Measurements from ENCODE around the gene FLACC1. TPM values are rescaled to one million over a fixed set of nuclear protein-coding genes. Genes with fewer than 3 reads are reported as not detected.

FLACC1 gene
- polyA plus RNA-seq, 1 donor (not counting 4 experiments of a cell fraction or from before 2014, with no cell fraction given) = 0.43 TPM

- H3K4me3 ChIP-seq (ENCODE audit: control insufficient read depth in 2 of 3, extremely low read depth in 1 of 3, insufficient read depth in 2 of 3, low read depth in 1 of 3, low read length in 3 of 3) = peak within 1 kb of the TSS; percentile 47 to 95 (median 85)
- dilution Hi-C loops (cut with MboI; ENCODE audit: extremely low pct_ligation_motif_present, low sequenced_read_pairs) = no loop called here
Observed at GRCh38 chr2:201260302-201260800, 96.8 kb downstream of the FLACC1 start, which contains the start of gene CASP8. CASP8 (plus strand) TSS chr2:201260536; CDS start chr2:201266487, 5,951 bp downstream.

GRCh38 chr2:201258666-201259615, 98.2 kb downstream of the FLACC1 start:
- DNase-seq (ENCODE audit: low read depth, low spot score) (no peak), FAIRE-seq (no peak)
- H3K9ac ChIP-seq (ENCODE audit: control insufficient read depth, extremely low read depth, insufficient read depth, low read length) = peak overlapping the region; percentile 94
- peak overlapping the region; percentile 89 for H2AFZ ChIP-seq (ENCODE audit: control insufficient read depth, low read length)
- peaks cover 30% of the 10 kb centered on the region for H3K79me2 ChIP-seq (ENCODE audit: control insufficient read depth, insufficient read depth, low read length)
- H3K36me3 ChIP-seq (ENCODE audit: control insufficient read depth in 2 of 2, extremely low read depth in 1 of 2, insufficient read depth in 2 of 2, low read length in 2 of 2) = no peaks in the 10 kb centered on the region
- peaks cover 20% of the 10 kb centered on the region for H3K4me1 ChIP-seq (ENCODE audit: control insufficient read depth, extremely low read depth, insufficient read depth, low read length)
- peak overlapping the region; percentile 96 for H3K4me2 ChIP-seq (ENCODE audit: control insufficient read depth, extremely low read depth, insufficient read depth, low read depth, low read length)
- H3K27me3 ChIP-seq (ENCODE audit: control insufficient read depth, extremely low read depth, insufficient read depth, low read length) = no peaks in the 10 kb centered on the region
- no peak for TF ChIP-seq EZH2 (IDR thresholded peaks at IDR 0.05; ENCODE audit: low read length)
- TF ChIP-seq CTCF (optimal IDR thresholded peaks at IDR 0.05 in 1 of 3, IDR thresholded peaks at IDR 0.05 in 1 of 3, conservative IDR thresholded peaks at IDR 0.05 in 1 of 3; ENCODE audit: extremely low read depth in 1 of 3, insufficient read depth in 2 of 3, low read length in 3 of 3) = peak in 1 of 3 experiments; percentile 17
- no peaks in the 10 kb centered on the region for H4K20me1 ChIP-seq (ENCODE audit: control insufficient read depth, extremely low read depth, insufficient read depth, low read length)
- peak overlapping the region; percentile 47 to 95 (median 85) for H3K4me3 ChIP-seq (ENCODE audit: control insufficient read depth in 2 of 3, extremely low read depth in 1 of 3, insufficient read depth in 2 of 3, low read depth in 1 of 3, low read length in 3 of 3)
- dilution Hi-C loops (cut with MboI; ENCODE audit: extremely low pct_ligation_motif_present, low sequenced_read_pairs) = no loop called here
- H3K27ac ChIP-seq (ENCODE audit: control insufficient read depth, insufficient read depth, low read length) = peak overlapping the region; percentile 99
- H3K9me1 ChIP-seq (ENCODE audit: control insufficient read depth, extremely low read depth, insufficient read depth, low read length) = no peaks in the 10 kb centered on the region
- no peaks in the 10 kb centered on the region for H3K9me3 ChIP-seq (ENCODE audit: control insufficient read depth, low read depth, low read length)

More at GRCh38 chr2:201260302-201260800, 96.8 kb downstream of the FLACC1 start, which contains the start of gene CASP8:
- H3K9me1 ChIP-seq (ENCODE audit: control insufficient read depth, extremely low read depth, insufficient read depth, low read length) = no peaks in the 10 kb centered on the region
- no peak for FAIRE-seq
- DNase-seq (ENCODE audit: low read depth, low spot score) = no peak
- H3K36me3 ChIP-seq (ENCODE audit: control insufficient read depth in 2 of 2, extremely low read depth in 1 of 2, insufficient read depth in 2 of 2, low read length in 2 of 2) = peaks cover 0 to under 1% of the 10 kb centered on the region in 2 experiments
- H2AFZ ChIP-seq (ENCODE audit: control insufficient read depth, low read length) = peak within 1 kb of the TSS; percentile 60
- peak within 1 kb of the TSS; percentile 94 for H3K9ac ChIP-seq (ENCODE audit: control insufficient read depth, extremely low read depth, insufficient read depth, low read length)
- TF ChIP-seq EZH2 (IDR thresholded peaks at IDR 0.05; ENCODE audit: low read length) (no peak), CTCF (optimal IDR thresholded peaks at IDR 0.05 in 1 of 3, IDR thresholded peaks at IDR 0.05 in 1 of 3, conservative IDR thresholded peaks at IDR 0.05 in 1 of 3; ENCODE audit: extremely low read depth in 1 of 3, insufficient read depth in 2 of 3, low read length in 3 of 3) (no peak)
- H4K20me1 ChIP-seq (ENCODE audit: control insufficient read depth, extremely low read depth, insufficient read depth, low read length) = no peaks in the 10 kb centered on the region
- peak within 1 kb of the TSS; percentile 99 for H3K27ac ChIP-seq (ENCODE audit: control insufficient read depth, insufficient read depth, low read length)
- peaks cover 30% of the 10 kb centered on the region for H3K79me2 ChIP-seq (ENCODE audit: control insufficient read depth, insufficient read depth, low read length)
- H3K27me3 ChIP-seq (ENCODE audit: control insufficient read depth, extremely low read depth, insufficient read depth, low read length) = no peaks in the 10 kb centered on the region
- peaks cover 20% of the 10 kb centered on the region for H3K4me1 ChIP-seq (ENCODE audit: control insufficient read depth, extremely low read depth, insufficient read depth, low read length)
- H3K9me3 ChIP-seq (ENCODE audit: control insufficient read depth, low read depth, low read length) = no peaks in the 10 kb centered on the region
- peak within 1 kb of the TSS; percentile 96 for H3K4me2 ChIP-seq (ENCODE audit: control insufficient read depth, extremely low read depth, insufficient read depth, low read depth, low read length)

All from keratinocyte (primary cell).